Measurements from ENCODE around the gene MAP7.

The MAP7 gene

DNA sequence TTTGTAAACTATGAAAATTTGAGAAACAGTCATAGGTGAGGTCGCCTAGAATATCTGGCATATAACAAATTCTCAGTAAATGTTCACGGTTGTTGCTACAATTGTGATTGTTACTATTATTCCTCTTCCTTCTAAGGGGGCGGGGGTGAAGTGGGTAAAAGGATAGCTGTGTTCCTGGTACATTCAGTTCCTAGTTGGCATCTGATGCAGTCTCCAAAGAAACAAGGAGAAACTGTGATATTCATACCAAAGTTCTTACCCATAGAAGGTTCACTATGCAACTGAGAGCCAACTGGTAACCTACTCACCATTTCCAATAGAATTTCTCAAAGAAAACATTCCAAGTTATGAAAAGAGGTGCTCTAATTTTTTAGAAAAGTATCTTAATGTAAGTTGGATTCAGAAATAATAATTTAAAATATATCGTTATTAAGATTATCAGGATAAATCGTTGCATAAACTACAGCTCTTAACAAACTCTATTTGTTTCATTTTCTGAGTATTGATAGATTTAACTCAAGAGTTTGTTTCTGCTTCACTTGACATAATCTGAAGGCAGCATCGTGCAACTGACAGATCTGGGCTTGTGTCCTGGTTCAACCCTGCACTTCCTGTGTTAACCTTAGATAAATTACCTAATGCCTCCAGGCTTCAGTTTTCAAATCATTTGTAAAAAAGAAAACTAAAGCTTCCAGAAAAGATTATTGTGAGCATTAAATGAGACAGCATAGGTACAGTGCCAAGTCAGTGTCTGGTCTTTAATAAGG lies 13.3 kb upstream of the MAP7 start:
- DNase-seq: no peak

DNA sequence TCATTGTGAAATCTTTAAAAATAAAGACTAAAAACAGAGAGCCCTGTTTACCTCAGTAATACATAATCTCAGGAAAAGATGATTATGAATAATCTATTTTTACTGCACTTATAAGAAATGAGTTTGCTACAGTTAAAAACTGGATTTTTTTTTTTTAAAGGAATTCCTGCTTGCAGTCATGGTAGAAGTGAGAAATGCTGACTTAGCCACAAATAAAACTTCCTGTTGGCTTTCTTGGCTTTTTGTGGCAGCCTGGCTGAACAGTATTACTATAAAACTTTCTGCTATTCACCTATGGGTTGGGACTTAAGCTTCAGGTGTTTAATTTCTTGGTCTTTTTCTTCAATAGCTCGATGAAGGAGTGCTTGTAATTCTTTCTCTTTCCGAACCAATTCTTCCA lies 12.0 kb upstream of the MAP7 start:
- no peak for DNase-seq

DNA sequence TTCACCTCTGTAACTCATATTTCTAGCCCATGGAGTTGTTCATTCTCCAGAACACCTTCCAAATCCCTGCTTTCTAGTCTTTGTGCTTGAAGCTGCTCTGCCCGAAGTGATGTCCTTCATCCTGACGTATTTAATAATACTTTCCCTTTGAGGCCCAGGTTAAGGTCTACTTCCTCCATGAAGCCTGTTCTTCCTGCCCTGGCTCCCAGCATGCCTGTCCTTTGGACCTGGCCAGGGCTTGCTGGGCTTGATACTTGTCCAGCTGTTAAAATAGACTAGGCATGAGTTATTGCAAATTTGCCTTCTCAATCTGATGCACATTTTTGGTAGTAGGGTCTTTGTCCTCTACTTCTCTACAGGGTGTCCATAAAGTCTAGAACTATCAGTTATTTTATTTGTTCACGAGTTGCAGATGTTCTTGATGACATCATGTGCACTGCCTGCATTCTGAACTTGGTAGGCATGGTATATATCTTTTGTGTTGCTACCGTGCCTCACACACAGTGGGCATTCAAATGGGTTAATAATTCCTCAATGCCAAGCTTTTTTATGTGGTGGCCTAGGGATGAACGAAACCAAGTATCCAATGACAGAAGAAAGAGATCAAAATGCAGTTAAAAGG lies 3.1 kb upstream of the MAP7 start:
- no peak for DNase-seq

DNA sequence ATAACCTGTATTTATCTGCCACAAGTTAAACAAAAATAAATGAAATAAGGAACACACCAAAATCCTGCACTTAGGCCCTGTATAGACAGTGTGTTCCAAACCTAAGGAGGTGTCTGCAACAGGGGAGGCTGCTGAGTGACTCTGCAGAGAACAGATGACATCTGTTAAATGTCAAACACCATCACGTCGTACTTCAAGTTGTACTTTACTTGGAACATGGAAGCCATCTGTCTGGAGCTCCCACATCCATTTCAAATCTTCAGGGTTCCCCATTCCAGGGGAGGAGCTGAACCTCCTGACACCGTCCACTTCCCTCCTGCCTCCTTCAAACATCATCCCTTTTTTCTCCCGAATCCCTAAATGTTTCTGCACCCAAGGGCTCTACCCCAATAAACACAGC lies 1.8 kb upstream of the MAP7 start:
- no peak for DNase-seq

- DNase-seq: no peak
Measured at GRCh38 chr6:136551103-136551502, 881 bp upstream of the MAP7 start.

- DNase-seq: no peak
Measured at GRCh38 chr6:136550045-136550329, 235 bp downstream of the MAP7 start.

DNA sequence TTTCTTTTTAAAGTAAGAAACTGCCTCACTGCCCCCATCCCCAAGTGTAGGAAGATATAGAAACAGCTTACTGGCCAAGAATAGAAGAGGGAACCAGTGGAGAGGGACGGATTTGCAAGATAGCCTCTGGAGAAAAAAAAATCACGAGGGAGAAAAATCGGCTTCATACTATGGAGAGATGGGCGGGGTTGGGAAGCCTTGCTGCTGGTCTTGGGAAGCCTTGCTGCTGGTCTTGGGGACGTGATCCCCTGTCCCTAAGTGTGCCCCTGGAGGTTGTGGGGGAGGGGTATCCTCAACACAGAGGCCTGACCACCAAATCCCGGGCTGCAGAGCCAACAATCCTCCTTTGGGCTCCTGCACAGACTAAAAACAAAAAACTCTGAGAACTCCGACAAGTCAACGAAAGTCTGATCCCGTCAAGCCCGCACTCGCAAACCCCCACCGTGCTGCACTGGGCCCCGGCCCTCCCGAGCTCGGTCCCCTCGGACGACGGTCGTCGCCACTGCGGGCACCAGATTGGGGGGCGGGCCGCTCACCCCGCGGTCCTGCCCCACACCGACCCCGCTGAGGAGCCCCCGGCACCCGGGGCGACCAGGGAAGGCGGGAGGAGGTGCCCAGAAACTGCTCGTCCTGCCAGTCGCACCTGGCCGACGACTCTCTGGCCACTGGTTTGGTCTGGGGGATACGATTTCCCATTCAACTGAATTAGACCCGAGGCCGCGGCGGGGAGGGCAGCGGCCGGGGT lies 750 bp downstream of the MAP7 start:
- no peak for DNase-seq

DNA sequence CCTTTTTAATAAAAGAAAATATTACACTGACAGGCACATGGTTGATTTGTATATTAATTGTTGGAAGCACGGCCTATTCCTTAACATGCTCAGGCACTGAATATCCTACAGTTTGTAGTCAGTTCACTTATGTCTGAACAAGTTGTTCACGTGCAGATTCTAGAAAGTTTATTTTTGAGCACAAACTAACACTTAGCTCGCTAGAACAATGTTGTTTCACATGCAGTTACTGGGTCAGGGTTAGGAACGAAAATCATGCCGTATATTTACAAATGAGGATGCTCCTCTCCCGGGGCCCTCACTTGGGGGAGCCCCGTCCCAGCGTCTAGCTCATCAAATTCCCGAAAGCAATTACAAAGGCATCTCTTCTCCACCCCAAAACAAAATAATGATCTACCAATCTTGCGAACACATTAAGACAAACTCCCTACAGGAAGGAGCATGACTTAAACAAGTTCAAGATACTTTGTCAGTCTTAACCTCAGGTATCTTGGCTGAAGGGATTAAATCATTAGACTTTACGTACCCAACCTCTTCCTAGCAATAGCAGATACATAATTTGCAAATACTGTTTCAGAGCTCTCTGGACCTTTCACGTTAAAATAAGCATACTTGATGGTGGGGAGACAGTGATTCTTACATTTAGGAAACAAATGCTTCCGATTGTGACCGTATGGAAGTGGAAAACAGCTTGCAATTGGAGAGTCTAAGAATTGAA lies 1.5 kb downstream of the MAP7 start:
- DNase-seq: no peak

DNA sequence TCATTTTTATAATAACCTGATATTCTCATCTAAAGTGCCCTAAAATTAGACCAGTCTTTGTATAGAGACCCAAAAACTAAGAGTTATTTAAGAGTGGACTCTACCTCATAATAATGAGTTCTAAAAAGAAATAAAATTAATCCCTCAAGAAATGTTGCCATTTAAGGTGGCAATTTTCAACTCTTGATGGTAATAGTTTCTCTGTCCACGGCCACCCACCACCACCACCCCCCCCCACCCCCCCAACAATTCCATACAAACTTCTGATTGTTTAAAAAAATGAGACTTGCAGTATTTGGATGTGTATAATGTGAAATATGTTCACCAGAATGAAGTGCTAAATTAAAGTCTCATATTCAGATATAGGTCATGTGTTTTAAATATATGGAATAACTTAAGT lies 2.4 kb downstream of the MAP7 start:
- no peak for DNase-seq

DNA sequence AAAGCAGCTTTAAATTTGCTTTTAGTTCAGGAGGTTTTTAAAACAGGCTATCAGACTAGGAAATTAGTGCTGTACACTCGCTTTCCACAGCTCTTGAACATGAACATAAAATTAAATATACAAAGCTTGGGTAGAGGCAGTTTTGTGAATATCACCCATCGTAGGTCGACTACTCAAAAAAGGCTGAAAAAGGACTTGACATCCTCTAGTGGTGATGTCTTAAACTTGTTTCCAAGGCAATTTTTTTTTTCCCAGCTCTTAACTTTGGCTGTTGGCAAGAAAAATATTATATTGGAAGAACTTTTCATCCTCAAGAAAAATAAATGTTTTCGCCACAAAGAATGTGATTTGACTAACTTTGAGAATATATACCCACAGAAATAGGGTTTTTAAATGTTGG lies 2.9 kb downstream of the MAP7 start:
- no peak for DNase-seq

DNA sequence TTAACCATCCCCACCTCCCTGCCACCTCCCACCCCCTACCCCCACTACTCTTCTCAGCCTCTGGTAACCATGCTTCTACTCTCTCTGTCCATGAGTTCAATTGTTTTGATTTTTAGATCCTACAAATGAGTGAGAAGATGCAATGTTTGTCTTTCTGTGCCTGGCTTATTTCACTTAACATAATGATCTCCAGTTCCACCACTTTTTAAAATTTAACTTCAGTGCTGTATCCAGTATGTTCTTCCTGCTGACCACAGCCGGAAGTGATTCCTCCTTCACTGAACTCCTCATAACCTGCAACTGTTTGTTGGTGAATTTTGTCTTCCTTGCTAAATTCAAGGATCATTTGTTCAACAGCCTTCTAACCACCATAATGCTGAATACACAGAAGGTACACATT lies 3.9 kb downstream of the MAP7 start:
- DNase-seq: no peak

DNA sequence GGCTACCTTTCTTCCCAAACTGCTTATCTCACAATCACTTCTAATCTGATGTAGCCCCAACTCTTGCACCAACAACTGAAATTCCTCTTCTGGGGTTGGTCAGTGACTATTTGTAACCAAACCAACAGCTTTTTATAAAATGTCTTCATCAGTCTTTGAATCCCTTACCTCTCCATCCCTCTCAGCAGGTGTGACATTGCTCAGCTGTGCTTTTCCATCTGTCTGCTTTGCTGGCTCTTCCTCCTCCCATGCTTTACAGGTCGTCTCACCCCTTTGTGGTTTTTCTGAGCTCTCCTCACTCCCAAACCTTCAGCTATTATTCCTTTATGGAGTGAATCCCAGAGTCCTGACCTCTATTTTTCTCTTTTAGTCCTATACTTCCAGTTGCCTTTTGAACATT lies 5.9 kb downstream of the MAP7 start:
- DNase-seq: no peak

- DNase-seq: no peak
Measured at GRCh38 chr6:136541395-136541794, 8.8 kb downstream of the MAP7 start.

GRCh38 chr6:136539967-136540652 lies 10.1 kb downstream of the MAP7 start:
- DNase-seq: no peak

- no peak for DNase-seq
Measured at GRCh38 chr6:136538836-136539235, 11.4 kb downstream of the MAP7 start.

GRCh38 chr6:136535880-136536650 lies 14.2 kb downstream of the MAP7 start:
- DNase-seq: no peak

GRCh38 chr6:136535017-136535765 lies 15.0 kb downstream of the MAP7 start:
- no peak for DNase-seq

DNA sequence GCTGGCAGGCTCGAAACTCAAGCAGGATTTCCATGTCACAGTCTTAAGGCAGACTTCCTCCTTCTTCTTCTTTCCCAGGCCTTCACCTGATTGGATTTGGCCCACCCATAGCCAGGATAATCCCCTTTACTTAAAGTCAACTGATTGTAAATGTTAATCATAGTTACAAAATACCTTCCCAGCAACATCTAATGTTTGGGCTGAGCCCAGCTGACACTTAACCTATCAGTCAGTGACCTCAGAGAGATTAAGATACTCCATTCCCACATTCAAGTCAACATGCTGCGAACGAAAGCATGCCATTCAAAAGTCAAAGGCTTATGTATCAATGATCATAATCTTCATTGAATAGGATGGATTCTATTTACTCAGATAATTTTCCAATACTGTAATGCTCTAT lies 16.0 kb downstream of the MAP7 start:
- DNase-seq: no peak

GRCh38 chr6:136533487-136533886 lies 16.7 kb downstream of the MAP7 start:
- no peak for DNase-seq

DNA sequence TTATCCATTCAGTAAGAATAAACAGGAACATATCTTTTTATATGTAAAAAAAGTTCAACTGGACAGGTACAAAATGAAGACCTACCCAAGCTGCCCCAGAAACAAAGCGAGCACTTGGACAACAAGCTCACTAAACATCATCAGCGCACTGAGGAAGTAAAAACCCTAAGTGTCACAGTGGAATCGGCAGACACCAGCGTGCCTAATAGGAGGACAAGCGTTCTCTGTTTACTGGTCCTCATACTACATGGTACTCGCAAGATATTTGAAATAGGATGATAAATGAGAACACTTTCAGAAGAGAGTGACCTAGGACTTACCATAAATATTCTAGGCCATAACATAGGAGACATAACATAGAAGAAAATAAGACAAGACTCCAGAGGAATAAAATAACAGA lies 18.2 kb downstream of the MAP7 start:
- no peak for DNase-seq

DNA sequence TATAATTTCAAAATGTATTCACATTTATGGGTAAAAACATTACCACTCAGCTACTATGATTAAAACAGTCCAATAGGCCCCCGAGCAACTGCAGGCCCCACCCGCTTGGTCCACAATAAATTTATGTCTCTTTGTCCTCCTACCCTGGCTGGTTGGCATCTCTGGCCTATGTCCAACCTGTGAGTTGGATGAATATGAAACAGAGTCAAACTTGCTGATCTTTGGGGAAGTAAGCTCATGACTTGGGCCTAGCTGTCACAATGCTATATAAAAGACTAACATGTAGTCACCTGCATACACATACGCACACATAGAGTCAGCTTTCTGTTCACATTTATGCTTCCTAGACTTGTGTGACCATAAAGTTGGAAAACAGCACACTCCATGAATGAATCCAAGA lies 20.5 kb downstream of the MAP7 start:
- no peak for DNase-seq

- DNase-seq: no peak
Measured at GRCh38 chr6:136528477-136528876, 21.7 kb downstream of the MAP7 start.
